H9 (cell line): ENCODE results near the gene LRRC8B. TPM values are rescaled to one million over a fixed set of nuclear protein-coding genes. Genes with fewer than 3 reads are reported as not detected.

Experiments used
- DNase-seq: peaks from one replicate; pipeline ENCODE4 v3.0.0-alpha.2; 2017
- H2AFZ ChIP-seq: one replicate; pipeline ENCODE4 v1.6.1; 2013; ENCODE audit warnings: mild to moderate bottlenecking, low read length, control low read depth, moderate library complexity
- H2AK5ac ChIP-seq: 2 replicates; pipeline ENCODE4 v1.6.1; 2013; ENCODE audit warnings: low read length, control low read depth, mixed read lengths; ENCODE audit not compliant: insufficient read length
- H2BK120ac ChIP-seq: one replicate; pipeline ENCODE4 v1.6.1; 2013; ENCODE audit warnings: low read depth, mild to moderate bottlenecking, low read length, control low read depth, inconsistent platforms; ENCODE audit not compliant: poor library complexity, severe bottlenecking
- H2BK12ac ChIP-seq: 2 replicates; pipeline ENCODE4 v1.6.1; 2013; ENCODE audit warnings: low read length, control low read depth, mixed read lengths, low read depth; ENCODE audit not compliant: insufficient read length
- H2BK15ac ChIP-seq: 2 replicates; pipeline ENCODE4 v1.6.1; 2013; ENCODE audit warnings: low read depth, low read length, control low read depth
- H2BK20ac ChIP-seq: one replicate; pipeline ENCODE4 v1.6.1; 2013; ENCODE audit warnings: low read depth, mild to moderate bottlenecking, low read length, control low read depth, inconsistent platforms; ENCODE audit not compliant: poor library complexity, severe bottlenecking
- H2BK5ac ChIP-seq: 2 replicates; pipeline ENCODE4 v1.6.1; 2013; ENCODE audit warnings: low read length, control low read depth, mixed read lengths; ENCODE audit not compliant: insufficient read length
- H3K14ac ChIP-seq: 2 replicates; pipeline ENCODE4 v1.6.1; 2013; ENCODE audit warnings: low read length, control low read depth; ENCODE audit not compliant: insufficient read depth
- H3K18ac ChIP-seq: 2 replicates; pipeline ENCODE4 v1.6.1; 2013; ENCODE audit warnings: low read depth, mild to moderate bottlenecking, mixed read lengths, low read length, control low read depth; ENCODE audit not compliant: insufficient read length
- H3K23ac ChIP-seq: 2 replicates; pipeline ENCODE4 v1.6.1; 2013; ENCODE audit warnings: low read length, control low read depth, mixed read lengths, low read depth; ENCODE audit not compliant: insufficient read length
- H3K23me2 ChIP-seq: 2 replicates; pipeline ENCODE4 v1.6.1; 2013; ENCODE audit warnings: low read depth, mild to moderate bottlenecking, mixed read lengths, low read length, control low read depth; ENCODE audit not compliant: insufficient read length, poor library complexity, severe bottlenecking
- H3K27ac ChIP-seq: 2 replicates; pipeline ENCODE4 v1.5.1; 2013; ENCODE audit warnings: low read length, control low read depth, mixed read lengths, low read depth; ENCODE audit not compliant: insufficient read length
- H3K27me3 ChIP-seq: 2 replicates; pipeline ENCODE4 v1.6.1; 2013; ENCODE audit warnings: low read length, control low read depth, inconsistent platforms; ENCODE audit not compliant: insufficient read depth
- H3K4ac ChIP-seq: 2 replicates; pipeline ENCODE4 v1.6.1; 2013; ENCODE audit warnings: low read depth, mild to moderate bottlenecking, control low read depth, inconsistent platforms, low read length, moderate library complexity
- H3K4me1 ChIP-seq: 2 replicates; pipeline ENCODE4 v1.6.1; 2013; ENCODE audit warnings: low read length, control low read depth, inconsistent platforms; ENCODE audit not compliant: insufficient read depth
- H3K4me2 ChIP-seq: 2 replicates; pipeline ENCODE4 v1.6.1; 2013; ENCODE audit warnings: low read length, control low read depth, mixed read lengths; ENCODE audit not compliant: insufficient read length, insufficient read depth
- H3K56ac ChIP-seq: 2 replicates; pipeline ENCODE4 v1.6.1; 2013; ENCODE audit warnings: low read depth, mild to moderate bottlenecking, mixed read lengths, low read length, control low read depth; ENCODE audit not compliant: insufficient read length
- H3K79me1 ChIP-seq: 2 replicates; pipeline ENCODE4 v1.6.1; 2013; ENCODE audit warnings: low read depth, mild to moderate bottlenecking, moderate library complexity, low read length, control low read depth, inconsistent platforms; ENCODE audit not compliant: insufficient read depth, poor library complexity, severe bottlenecking
- H3K79me2 ChIP-seq: 2 replicates; pipeline ENCODE4 v1.6.1; 2013; ENCODE audit warnings: low read length, control low read depth, inconsistent platforms; ENCODE audit not compliant: insufficient read depth
- H3K9ac ChIP-seq: 2 replicates; pipeline ENCODE4 v1.6.1; 2013; ENCODE audit warnings: low read length, control low read depth, mixed read lengths; ENCODE audit not compliant: insufficient read length; ENCODE audit errors: extremely low read depth
- H3K9me3 ChIP-seq: one replicate; pipeline ENCODE4 v1.6.1; 2013; ENCODE audit warnings: low read depth, low read length, inconsistent platforms; ENCODE audit not compliant: control insufficient read depth
- H3T11ph ChIP-seq: one replicate; pipeline ENCODE4 v1.6.1; 2013; ENCODE audit warnings: mild to moderate bottlenecking, low read length, control low read depth, inconsistent platforms
- H4K20me1 ChIP-seq: one replicate; pipeline ENCODE4 v1.6.1; 2013; ENCODE audit not compliant: control insufficient read depth, insufficient read length, insufficient read depth
- H4K5ac ChIP-seq: 2 replicates; pipeline ENCODE4 v1.6.1; 2013; ENCODE audit warnings: low read depth, mild to moderate bottlenecking, mixed read lengths, low read length, control low read depth; ENCODE audit not compliant: insufficient read length
- H4K8ac ChIP-seq: replicated peaks from 2 replicates; pipeline ENCODE4 v1.6.1; 2013; ENCODE audit warnings: low read length, control low read depth, mixed read lengths, low read depth; ENCODE audit not compliant: insufficient read length
- H4K91ac ChIP-seq: 2 replicates; pipeline ENCODE4 v1.6.1; 2013; ENCODE audit warnings: low read depth, mild to moderate bottlenecking, moderate library complexity, mixed read lengths, low read length, control low read depth; ENCODE audit not compliant: insufficient read length
- H3K27ac Mint-ChIP-seq, 3 experiments: 2 replicates in 2 of 3; 3 replicates in 1 of 3; pipeline ENCODE4 v1.8.0; 2020 to 2021; ENCODE audit warnings: mixed read lengths in 3 of 3, mild to moderate bottlenecking in 1 of 3, moderate library complexity in 1 of 3
- H3K27me3 Mint-ChIP-seq: 2 replicates; pipeline ENCODE4 v1.8.0; 2021; ENCODE audit warnings: low read depth, mild to moderate bottlenecking, moderate library complexity, mixed read lengths
- H3K36me3 Mint-ChIP-seq, 3 experiments: 2 replicates in 2 of 3; 3 replicates in 1 of 3; pipeline ENCODE4 v1.8.0; 2020 to 2021; ENCODE audit warnings: low read depth in 3 of 3, mixed read lengths in 3 of 3; ENCODE audit not compliant: insufficient read depth in 1 of 3
- H3K4me1 Mint-ChIP-seq, 2 experiments: 2 replicates each; pipeline ENCODE4 v1.8.0; 2020; ENCODE audit warnings: mixed read lengths in 2 of 2
- H3K4me3 Mint-ChIP-seq, 2 experiments: 2 replicates in 1 of 2; 3 replicates in 1 of 2; pipeline ENCODE4 v1.8.0; 2020 to 2021; ENCODE audit warnings: mild to moderate bottlenecking in 2 of 2, mixed read lengths in 2 of 2, moderate library complexity in 1 of 2
- H3K9me3 Mint-ChIP-seq, 2 experiments: 2 replicates in 1 of 2; 3 replicates in 1 of 2; pipeline ENCODE4 v1.8.0; 2020; ENCODE audit warnings: mild to moderate bottlenecking in 2 of 2, mixed read lengths in 2 of 2, moderate library complexity in 1 of 2
- CTCF ChIP-seq: fragments of 200-600 bp; sonication (generic); conservative IDR thresholded peaks from 3 replicates; pipeline ENCODE4 v1.8.0; 2021; ENCODE audit warnings: antibody characterized with exemption, mild to moderate bottlenecking
- WGBS: extraction: QIAGEN DNeasy Blood & Tissue Kit; methylation state at CpG from one replicate; pipeline ENCODE4 v1.1.7; 2013; ENCODE audit warnings: missing lambda C conversion rate, low lambda C conversion rate, mixed read lengths; ENCODE audit not compliant: insufficient read length; ENCODE audit errors: extremely low coverage; 5-methylcytosine and 5-hydroxymethylcytosine counted together
- total RNA-seq: library from RNA; stranded (reverse); gene quantifications from 2 replicates; pipeline ENCODE4 v1.2.1, GENCODE V29; 2021

Gene LRRC8B
- total RNA-seq, 1 experiment from 2014 or later = 33.2 TPM

DNA sequence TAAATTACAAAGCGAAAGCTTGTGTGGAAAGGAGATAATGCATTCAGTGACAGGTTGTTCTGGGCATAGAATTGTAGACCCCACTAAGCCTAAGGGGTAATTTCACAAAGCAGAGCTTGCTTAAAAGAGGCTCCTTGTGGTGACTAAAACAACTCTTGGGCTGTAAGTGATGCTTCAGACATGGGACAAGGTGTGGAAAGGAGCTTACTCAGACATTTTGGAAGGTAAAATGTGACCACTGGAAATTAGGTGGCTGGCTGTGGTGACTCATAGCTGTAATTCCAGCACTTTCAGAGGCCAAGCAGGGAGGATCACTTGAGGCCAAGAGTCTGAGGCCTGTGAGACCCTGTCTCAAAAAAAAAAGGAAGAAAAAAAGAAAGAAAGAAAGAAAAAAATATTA, 57.2 kb downstream of the LRRC8B start:
- H2BK120ac ChIP-seq = no peak overlapping the region
- H3K23ac ChIP-seq = no peak overlapping the region
- no peak overlapping the region for H3K56ac ChIP-seq
- no peaks in the 10 kb centered on the region for H3K23me2 ChIP-seq
- no peaks in the 10 kb centered on the region for H3K79me2 ChIP-seq
- TF ChIP-seq CTCF = no peak
- no peak overlapping the region for H2BK12ac ChIP-seq
- H4K5ac ChIP-seq = no peak overlapping the region
- no CpG with 5 or more reads among the region's 1 CpG for WGBS
- no peak overlapping the region for H3K18ac ChIP-seq
- no peaks in the 10 kb centered on the region for H3K79me1 ChIP-seq
- no peaks in the 10 kb centered on the region for H3K27me3 Mint-ChIP-seq
- H3K27ac ChIP-seq = no peak overlapping the region
- no peak overlapping the region for H3K9ac ChIP-seq
- H2BK15ac ChIP-seq = no peak overlapping the region
- no peak overlapping the region for H4K91ac ChIP-seq
- no peak overlapping the region for H2BK5ac ChIP-seq
- H4K8ac ChIP-seq = no peak overlapping the region
- peak overlapping the region in 1 of 3 experiments; percentile 70; a peak in 2 of 7 replicates for H3K27ac Mint-ChIP-seq
- no peak overlapping the region for H3T11ph ChIP-seq
- no peaks in the 10 kb centered on the region for H3K4me1 ChIP-seq
- H2AFZ ChIP-seq = no peak overlapping the region
- H3K4me1 Mint-ChIP-seq = peaks cover 7 to 12% of the 10 kb centered on the region in 2 experiments
- H2BK20ac ChIP-seq = no peak overlapping the region
- no peaks in the 10 kb centered on the region for H3K9me3 ChIP-seq
- DNase-seq = no peak
- H3K27me3 ChIP-seq = no peaks in the 10 kb centered on the region
- H3K4ac ChIP-seq = no peak overlapping the region
- H4K20me1 ChIP-seq = no peaks in the 10 kb centered on the region
- H3K36me3 Mint-ChIP-seq = peaks cover 7 to 48% (median 35%) of the 10 kb centered on the region in 3 experiments; a peak in 6 of 7 replicates
- no peak overlapping the region for H2AK5ac ChIP-seq
- H3K9me3 Mint-ChIP-seq = no peaks in the 10 kb centered on the region
- no peak overlapping the region for H3K14ac ChIP-seq
- H3K4me2 ChIP-seq = no peak overlapping the region
- H3K4me3 Mint-ChIP-seq = no peak overlapping the region
